ENCODE data around the gene GNLY.

The GNLY gene

GRCh38 chr2:85714841-85715240 lies 20.7 kb downstream of the GNLY start:
- FAIRE-seq, result no peak
- no peak for DNase-seq (ENCODE audit: insufficient read length)
- TF ChIP-seq POLR2A (IDR thresholded peaks at IDR 0.05; ENCODE audit: low read depth, low read length), result no peak
- no peak for TF ChIP-seq TAF1 (IDR thresholded peaks at IDR 0.05; ENCODE audit: borderline replicate concordance, low read depth, low read length)
- TF ChIP-seq POLR2AphosphoS5 (IDR thresholded peaks at IDR 0.05; ENCODE audit: low read depth, low read length), result no peak

GRCh38 chr2:85716346-85716914 lies 22.3 kb downstream of the GNLY start:
- DNase-seq (ENCODE audit: insufficient read length) (no peak), FAIRE-seq (no peak)
- no peak for TF ChIP-seq TAF1 (IDR thresholded peaks at IDR 0.05; ENCODE audit: borderline replicate concordance, low read depth, low read length)
- TF ChIP-seq POLR2AphosphoS5 (IDR thresholded peaks at IDR 0.05; ENCODE audit: low read depth, low read length), result no peak
- no peak for TF ChIP-seq POLR2A (IDR thresholded peaks at IDR 0.05; ENCODE audit: low read depth, low read length)

GRCh38 chr2:85717308-85718008 lies 23.3 kb downstream of the GNLY start:
- DNase-seq (ENCODE audit: insufficient read length) (no peak), FAIRE-seq (no peak)
- no peak for TF ChIP-seq TAF1 (IDR thresholded peaks at IDR 0.05; ENCODE audit: borderline replicate concordance, low read depth, low read length)
- TF ChIP-seq POLR2AphosphoS5 (IDR thresholded peaks at IDR 0.05; ENCODE audit: low read depth, low read length), result no peak
- TF ChIP-seq POLR2A (IDR thresholded peaks at IDR 0.05; ENCODE audit: low read depth, low read length), result no peak

- DNase-seq (ENCODE audit: insufficient read length), result no peak
- no peak for TF ChIP-seq POLR2AphosphoS5 (IDR thresholded peaks at IDR 0.05; ENCODE audit: low read depth, low read length)
- no peak for TF ChIP-seq TAF1 (IDR thresholded peaks at IDR 0.05; ENCODE audit: borderline replicate concordance, low read depth, low read length)
- no peak for TF ChIP-seq POLR2A (IDR thresholded peaks at IDR 0.05; ENCODE audit: low read depth, low read length)
- FAIRE-seq, result no peak
Observed at GRCh38 chr2:85718009-85718391, 23.8 kb downstream of the GNLY start.

- DNase-seq (ENCODE audit: insufficient read length), result no peak
- FAIRE-seq, result no peak
- TF ChIP-seq POLR2AphosphoS5 (IDR thresholded peaks at IDR 0.05; ENCODE audit: low read depth, low read length) (no peak), TAF1 (IDR thresholded peaks at IDR 0.05; ENCODE audit: borderline replicate concordance, low read depth, low read length) (no peak), POLR2A (IDR thresholded peaks at IDR 0.05; ENCODE audit: low read depth, low read length) (no peak)
Observed at GRCh38 chr2:85718885-85719492, 24.8 kb downstream of the GNLY start.

GRCh38 chr2:85719609-85720240 lies 25.6 kb downstream of the GNLY start:
- TF ChIP-seq POLR2AphosphoS5 (IDR thresholded peaks at IDR 0.05; ENCODE audit: low read depth, low read length) (no peak), POLR2A (IDR thresholded peaks at IDR 0.05; ENCODE audit: low read depth, low read length) (no peak), TAF1 (IDR thresholded peaks at IDR 0.05; ENCODE audit: borderline replicate concordance, low read depth, low read length) (no peak)
- FAIRE-seq (no peak), DNase-seq (ENCODE audit: insufficient read length) (no peak)

- DNase-seq (ENCODE audit: insufficient read length), result no peak
- no peak for FAIRE-seq
- TF ChIP-seq TAF1 (IDR thresholded peaks at IDR 0.05; ENCODE audit: borderline replicate concordance, low read depth, low read length) (no peak), POLR2AphosphoS5 (IDR thresholded peaks at IDR 0.05; ENCODE audit: low read depth, low read length) (no peak)
Observed at GRCh38 chr2:85720533-85720932, 26.4 kb downstream of the GNLY start.

- DNase-seq (ENCODE audit: insufficient read length), result no peak
- FAIRE-seq, result no peak
- TF ChIP-seq POLR2A (IDR thresholded peaks at IDR 0.05; ENCODE audit: low read depth, low read length) (no peak), TAF1 (IDR thresholded peaks at IDR 0.05; ENCODE audit: borderline replicate concordance, low read depth, low read length) (no peak), POLR2AphosphoS5 (IDR thresholded peaks at IDR 0.05; ENCODE audit: low read depth, low read length) (no peak)
Observed at GRCh38 chr2:85721641-85722040, 27.5 kb downstream of the GNLY start.

GRCh38 chr2:85722519-85722918 lies 28.4 kb downstream of the GNLY start:
- DNase-seq (ENCODE audit: insufficient read length) (no peak), FAIRE-seq (no peak)
- TF ChIP-seq POLR2A (IDR thresholded peaks at IDR 0.05; ENCODE audit: low read depth, low read length), result no peak
- no peak for TF ChIP-seq TAF1 (IDR thresholded peaks at IDR 0.05; ENCODE audit: borderline replicate concordance, low read depth, low read length)
- TF ChIP-seq POLR2AphosphoS5 (IDR thresholded peaks at IDR 0.05; ENCODE audit: low read depth, low read length), result no peak

GRCh38 chr2:85723707-85724360 lies 29.7 kb downstream of the GNLY start:
- no peak for FAIRE-seq
- DNase-seq (ENCODE audit: insufficient read length), result no peak
- TF ChIP-seq POLR2AphosphoS5 (IDR thresholded peaks at IDR 0.05; ENCODE audit: low read depth, low read length) (no peak), POLR2A (IDR thresholded peaks at IDR 0.05; ENCODE audit: low read depth, low read length) (no peak), TAF1 (IDR thresholded peaks at IDR 0.05; ENCODE audit: borderline replicate concordance, low read depth, low read length) (no peak)

- no peak for FAIRE-seq
- no peak for TF ChIP-seq POLR2AphosphoS5 (IDR thresholded peaks at IDR 0.05; ENCODE audit: low read depth, low read length)
- no peak for TF ChIP-seq TAF1 (IDR thresholded peaks at IDR 0.05; ENCODE audit: borderline replicate concordance, low read depth, low read length)
- TF ChIP-seq POLR2A (IDR thresholded peaks at IDR 0.05; ENCODE audit: low read depth, low read length), result no peak
- no peak for DNase-seq (ENCODE audit: insufficient read length)
Observed at GRCh38 chr2:85724731-85725181, 30.6 kb downstream of the GNLY start.
